PC-9 (cell line): ENCODE data around the gene UBAC1.

Experiments
- CTCF ChIP-seq: fragments of 200-600 bp; sonication (generic); conservative IDR thresholded peaks from 2 replicates; pipeline ENCODE4 v1.6.1; 2017; ENCODE audit warnings: mixed run types, antibody characterized with exemption, mild to moderate bottlenecking, moderate library complexity
- EZH2 ChIP-seq: fragments of 200-600 bp; sonication (generic); IDR thresholded peaks from 2 replicates; pipeline ENCODE4 v1.8.0; 2017; ENCODE audit warnings: antibody characterized with exemption, low read depth

- TF ChIP-seq CTCF, result no peak
- TF ChIP-seq EZH2, result no peak
These were observed 32.8 kb upstream of the UBAC1 start for GRCh38 chr9:135993765-135994500.
